Prostate gland (tissue), 2 donors: ENCODE results near the gene UNC5C. TPM values are rescaled to one million over a fixed set of nuclear protein-coding genes. Genes with fewer than 3 reads are reported as not detected.

Source experiments
- DNase-seq: peaks from one replicate; pipeline ENCODE4 v3.0.0-alpha.2; 2019; ENCODE audit warnings: low spot score
- H3K27ac ChIP-seq, 2 donors: fragments of 200-600 bp; sonication (generic); 2 replicates each; pipeline ENCODE4 v1.5.1; 2017 to 2019
- H3K27me3 ChIP-seq: fragments of 200-600 bp; sonication (generic); replicated peaks from 2 replicates; pipeline ENCODE4 v1.5.1; 2019; ENCODE audit not compliant: insufficient read depth
- H3K36me3 ChIP-seq, 2 donors: fragments of 200-600 bp; sonication (generic); 1 replicate in 1 of 2; 2 replicates in 1 of 2; pipeline versions ENCODE4 v1.5.1 to v1.8.1; 2017 to 2019
- H3K4me1 ChIP-seq: fragments of 200-600 bp; sonication (generic); replicated peaks from 2 replicates; pipeline ENCODE4 v1.5.1; 2019
- H3K4me3 ChIP-seq, 2 donors: fragments of 200-600 bp; sonication (generic); 2 replicates each; pipeline ENCODE4 v1.5.1; 2017 to 2019
- H3K9me3 ChIP-seq: fragments of 200-600 bp; sonication (generic); 2 replicates; pipeline ENCODE4 v1.5.1; 2017
- CTCF ChIP-seq, 4 experiments: fragments of 200-600 bp in 2 of 4; fragments of 450-650 bp in 2 of 4; sonication (generic) in 2 of 4; IDR thresholded peaks; 1 replicate in 3 of 4; 2 replicates in 1 of 4; pipeline ENCODE4 v1.5.1; 2016 to 2019; ENCODE audit warnings: antibody characterized with exemption in 4 of 4, mild to moderate bottlenecking in 2 of 4, moderate library complexity in 2 of 4
- POLR2A ChIP-seq: fragments of 450-650 bp; IDR thresholded peaks from one replicate; pipeline ENCODE4 v1.6.1; 2016; ENCODE audit warnings: antibody characterized with exemption, mild to moderate bottlenecking
- POLR2AphosphoS5 ChIP-seq: sonication (generic); formaldehyde crosslinking; IDR thresholded peaks from one replicate; pipeline ENCODE4 v1.6.1; 2017; ENCODE audit warnings: antibody characterized with exemption
- WGBS: methylation state at CpG from one replicate; pipeline ENCODE4 v1.1.5; 2018; 5-methylcytosine and 5-hydroxymethylcytosine counted together
- intact Hi-C: fragments of 100-400 bp; cut with DNase I; formaldehyde crosslinking; loops from one replicate; pipeline ENCODE4 v1.14.2; 2022
- total RNA-seq, 2 donors: library from RNA; depleted of rRNA; stranded (reverse); fragments of >200 nt; gene quantifications; one replicate each; pipeline ENCODE4 v1.1.0, GENCODE V29; 2016

Gene UNC5C
- total RNA-seq, 2 donors from 2014 or later: 1.8 to 15.5 TPM

GRCh38 chr4:95197353-95197752 lies 351.4 kb downstream of the UNC5C start:
- Histone ChIP-seq H3K4me3 (no peak overlapping the region), H3K9me3 (no peaks in the 10 kb centered on the region), H3K4me1 (no peaks in the 10 kb centered on the region), H3K36me3 (no peaks in the 10 kb centered on the region), H3K27ac (no peak overlapping the region), H3K27me3 (no peaks in the 10 kb centered on the region)
- whole genome bisulfite sequencing: 79% methylated on average over 6 of the region's 6 CpGs
- DNase-seq: no peak
- TF ChIP-seq POLR2A: no peak
- no peak for TF ChIP-seq POLR2AphosphoS5
- no peak for TF ChIP-seq CTCF (IDR thresholded peaks at IDR 0.05)
- intact Hi-C loops: no loop called here

- Histone ChIP-seq H3K4me1 (no peaks in the 10 kb centered on the region), H3K36me3 (no peaks in the 10 kb centered on the region), H3K4me3 (no peak overlapping the region), H3K27me3 (no peaks in the 10 kb centered on the region), H3K9me3 (no peaks in the 10 kb centered on the region), H3K27ac (no peak overlapping the region)
- no peak for DNase-seq
- intact Hi-C loops: no loop called here
- WGBS: 66% methylated on average over 22 of the region's 22 CpGs
- TF ChIP-seq POLR2AphosphoS5 (no peak), CTCF (IDR thresholded peaks at IDR 0.05) (no peak), POLR2A (no peak)
Observed at GRCh38 chr4:95193391-95194224, 355.2 kb downstream of the UNC5C start.

- WGBS: 86% methylated on average over 3 of the region's 3 CpGs
- intact Hi-C loops: no loop called here
- Histone ChIP-seq H3K27me3 (no peaks in the 10 kb centered on the region), H3K9me3 (no peaks in the 10 kb centered on the region), H3K36me3 (no peaks in the 10 kb centered on the region), H3K4me1 (no peaks in the 10 kb centered on the region), H3K27ac (no peak overlapping the region), H3K4me3 (no peak overlapping the region)
- TF ChIP-seq POLR2A (no peak), CTCF (IDR thresholded peaks at IDR 0.05) (no peak), POLR2AphosphoS5 (no peak)
- no peak for DNase-seq
Observed at GRCh38 chr4:95191537-95191936, 357.2 kb downstream of the UNC5C start.

GRCh38 chr4:95190751-95191436 lies 357.9 kb downstream of the UNC5C start:
- Histone ChIP-seq H3K27me3 (no peaks in the 10 kb centered on the region), H3K9me3 (no peaks in the 10 kb centered on the region), H3K27ac (no peak overlapping the region), H3K4me1 (no peaks in the 10 kb centered on the region), H3K36me3 (no peaks in the 10 kb centered on the region), H3K4me3 (no peak overlapping the region)
- WGBS: 13% methylated on average over 9 of the region's 9 CpGs
- TF ChIP-seq CTCF (IDR thresholded peaks at IDR 0.05) (no peak), POLR2AphosphoS5 (peak; percentile 27), POLR2A (no peak)
- peak; percentile 30 for DNase-seq
- intact Hi-C loops: no loop called here
